ENCODE measurements around the gene CFAP161.

The CFAP161 gene

GRCh38 chr15:81183439-81183775 lies 49.3 kb downstream of the CFAP161 start:
- no peak for DNase-seq (ENCODE audit: low read depth)

- DNase-seq (ENCODE audit: low read depth), result no peak
Observed at GRCh38 chr15:81184188-81184587, 50.1 kb downstream of the CFAP161 start.

- no peak for DNase-seq (ENCODE audit: low read depth)
Observed at GRCh38 chr15:81185631-81186295, 51.7 kb downstream of the CFAP161 start.

GRCh38 chr15:81188354-81188753 lies 54.3 kb downstream of the CFAP161 start:
- DNase-seq (ENCODE audit: low read depth), result no peak

- DNase-seq (ENCODE audit: low read depth), result peak; percentile 93
Observed at GRCh38 chr15:81189583-81190283, 55.7 kb downstream of the CFAP161 start.

GRCh38 chr15:81190922-81191507 lies 56.9 kb downstream of the CFAP161 start:
- no peak for DNase-seq (ENCODE audit: low read depth)

GRCh38 chr15:81191701-81192100 lies 57.6 kb downstream of the CFAP161 start:
- DNase-seq (ENCODE audit: low read depth), result no peak

GRCh38 chr15:81194723-81195122 lies 60.7 kb downstream of the CFAP161 start:
- no peak for DNase-seq (ENCODE audit: low read depth)

GRCh38 chr15:81195339-81195864 lies 61.3 kb downstream of the CFAP161 start:
- no peak for DNase-seq (ENCODE audit: low read depth)

- no peak for DNase-seq (ENCODE audit: low read depth)
Observed at GRCh38 chr15:81196576-81197254, 62.6 kb downstream of the CFAP161 start, which contains the start of gene IL16. Gene IL16, plus strand, starts transcription at chr15:81196879. Its CDS starts 28,521 bp downstream, at chr15:81225400.

- DNase-seq (ENCODE audit: low read depth), result no peak
Observed at GRCh38 chr15:81197255-81197630, 63.2 kb downstream of the CFAP161 start.

- no peak for DNase-seq (ENCODE audit: low read depth)
Observed at GRCh38 chr15:81197688-81198281, 63.7 kb downstream of the CFAP161 start.
